ENCODE data around the gene VWA2. TPM values are rescaled to one million over a fixed set of nuclear protein-coding genes. Genes with fewer than 3 reads are reported as not detected.

The VWA2 gene
- total RNA-seq, 1 experiment from 2014 or later, result 1.6 TPM

DNA sequence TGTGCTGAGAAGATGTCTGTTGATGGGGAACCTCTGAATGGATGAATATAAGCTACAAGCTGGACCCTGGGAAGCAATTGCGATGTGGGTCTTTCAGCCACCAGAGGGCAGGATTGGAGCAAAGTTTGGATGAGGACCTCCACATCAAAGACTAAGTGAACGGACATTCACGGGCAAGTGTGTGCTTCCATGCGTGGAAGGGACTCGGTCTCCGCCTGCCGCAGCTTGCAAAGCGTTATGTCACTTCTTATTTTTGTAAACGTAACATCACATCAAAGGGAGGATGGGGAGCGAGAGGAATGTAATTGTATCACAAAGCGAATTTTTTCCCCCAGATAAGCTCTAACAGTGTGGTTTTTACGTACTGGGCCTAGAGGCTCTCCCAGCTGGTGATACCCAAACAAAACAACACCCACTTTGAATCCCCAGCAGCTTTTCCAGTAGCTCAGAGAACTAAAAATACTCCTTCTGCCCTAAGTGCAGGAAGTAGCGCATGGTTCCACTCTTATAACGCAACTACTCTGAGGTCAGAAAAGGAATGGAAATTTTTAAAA, 65.0 kb downstream of the VWA2 start:
- Histone ChIP-seq H3K27ac (ENCODE audit: insufficient read length, low read depth, low read length) (no peak overlapping the region), H2AK5ac (ENCODE audit: insufficient read length, low read length) (no peak overlapping the region), H3K56ac (ENCODE audit: insufficient read length, low read depth, low read length) (no peak overlapping the region), H3K4me2 (ENCODE audit: insufficient read depth, insufficient read length, low read length) (peak overlapping the region; percentile 64), H3K79me2 (ENCODE audit: insufficient read depth, low read length) (no peaks in the 10 kb centered on the region), H2BK12ac (ENCODE audit: insufficient read length, low read depth, low read length) (no peak overlapping the region), H3K14ac (ENCODE audit: insufficient read depth, low read length) (no peak overlapping the region), H4K91ac (ENCODE audit: insufficient read length, low read depth, low read length) (no peak overlapping the region), H3K23me2 (ENCODE audit: insufficient read length, low read depth, low read length, poor library complexity, severe bottlenecking) (peaks cover 6% of the 10 kb centered on the region), H3K23ac (ENCODE audit: insufficient read length, low read depth, low read length) (no peak overlapping the region), H3K27me3 (ENCODE audit: insufficient read depth, low read length) (no peaks in the 10 kb centered on the region), H3K4me1 (ENCODE audit: insufficient read depth, low read length) (no peaks in the 10 kb centered on the region; the same call in 1 of the 2 replicates), H4K5ac (ENCODE audit: insufficient read length, low read depth, low read length) (no peak overlapping the region), H2AFZ (ENCODE audit: low read length) (no peak overlapping the region), H3K9me3 (ENCODE audit: control insufficient read depth, low read depth, low read length) (no peaks in the 10 kb centered on the region), H2BK15ac (ENCODE audit: low read depth, low read length) (no peak overlapping the region), H2BK20ac (ENCODE audit: low read depth, low read length, poor library complexity, severe bottlenecking) (no peak overlapping the region), H3K18ac (ENCODE audit: insufficient read length, low read depth, low read length) (no peak overlapping the region), H3T11ph (ENCODE audit: low read length) (no peak overlapping the region), H3K9ac (ENCODE audit: extremely low read depth, insufficient read length, low read length) (no peak overlapping the region), H3K79me1 (ENCODE audit: insufficient read depth, low read depth, low read length, poor library complexity, severe bottlenecking) (no peaks in the 10 kb centered on the region), H2BK5ac (ENCODE audit: insufficient read length, low read length) (no peak overlapping the region), H4K20me1 (ENCODE audit: control insufficient read depth, insufficient read depth, insufficient read length) (no peaks in the 10 kb centered on the region), H3K4ac (ENCODE audit: low read depth, low read length) (no peak overlapping the region), H2BK120ac (ENCODE audit: low read depth, low read length, poor library complexity, severe bottlenecking) (no peak overlapping the region), H4K8ac (replicated peaks; ENCODE audit: insufficient read length, low read depth, low read length) (no peak overlapping the region)
- Mint-ChIP-seq H3K27me3 (ENCODE audit: low read depth) (peaks cover 11% of the 10 kb centered on the region), H3K9me3 (no peaks in the 10 kb centered on the region), H3K27ac (peak overlapping the region in 1 of 3 experiments; percentile 46; a peak in 1 of 7 replicates), H3K4me1 (peaks cover 8% of the 10 kb centered on the region in 2 experiments), H3K36me3 (ENCODE audit: insufficient read depth in 1 of 3, low read depth in 3 of 3) (no peaks in the 10 kb centered on the region), H3K4me3 (peak overlapping the region; percentile 77 to 90)
- peak; percentile 81 for TF ChIP-seq CTCF (conservative IDR thresholded peaks at IDR 0.05)
- DNase-seq, result peak; percentile 77
- WGBS (ENCODE audit: extremely low coverage, insufficient read length, low lambda C conversion rate), result no CpG with 5 or more reads among the region's 14 CpGs
